ENCODE results near the gene H1-8. TPM values are rescaled to one million over a fixed set of nuclear protein-coding genes. Genes with fewer than 3 reads are reported as not detected.

The H1-8 gene

DNA sequence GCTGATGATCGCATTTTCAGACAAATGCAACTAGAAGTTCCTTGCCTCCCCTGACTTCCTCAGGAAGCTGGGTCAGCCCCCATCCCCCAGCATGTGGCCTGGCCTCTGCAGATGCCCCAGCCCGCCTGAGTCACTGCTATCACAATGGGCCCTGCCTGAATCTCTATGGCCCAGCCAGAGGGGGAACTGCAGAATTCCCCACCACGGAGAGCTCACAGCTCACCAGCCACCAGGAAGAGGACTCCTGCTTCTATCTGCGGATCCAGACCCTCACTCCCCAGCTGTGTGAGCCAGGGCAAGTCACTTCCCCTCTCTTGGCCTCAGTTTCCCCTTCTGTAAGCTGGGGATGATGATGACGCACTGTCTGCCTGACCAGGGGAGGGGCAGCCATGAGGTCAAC, 56.6 kb downstream of the H1-8 start:
- Histone ChIP-seq H3K4me1 (ENCODE audit: control insufficient read depth, insufficient read depth, low read length) (peaks cover 91% of the 10 kb centered on the region), H3K36me3 (ENCODE audit: insufficient read depth, low read length) (peaks cover 3% of the 10 kb centered on the region), H3K9ac (ENCODE audit: low read depth, low read length) (peak overlapping the region; percentile 51), H3K4me2 (ENCODE audit: low read length) (peak overlapping the region; percentile 71), H3K4me3 (ENCODE audit: low read length) (peak overlapping the region; percentile 21), H3K9me3 (replicated peaks; ENCODE audit: low read length) (no peaks in the 10 kb centered on the region), H3K27me3 (ENCODE audit: control insufficient read depth, insufficient read depth, low read length) (no peaks in the 10 kb centered on the region)

DNA sequence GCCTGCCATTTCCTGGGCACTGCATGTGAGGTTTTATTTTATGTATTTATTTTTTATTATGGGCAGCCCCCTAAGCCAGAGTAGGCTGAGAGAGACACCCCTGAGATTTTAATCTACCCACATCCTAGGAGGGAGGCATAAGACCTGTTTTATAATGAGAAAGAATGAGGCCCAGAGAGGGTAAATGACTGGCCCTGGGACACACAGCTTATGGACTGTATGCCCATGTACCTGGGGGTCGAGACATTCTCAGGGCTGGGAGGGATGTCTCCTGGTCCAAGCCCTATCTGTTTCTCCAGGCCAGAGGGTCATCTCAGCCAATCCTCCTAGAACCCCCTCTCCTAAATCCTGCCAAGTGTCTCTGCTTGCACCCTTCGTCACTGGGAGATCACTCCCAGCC, 57.4 kb downstream of the H1-8 start:
- Histone ChIP-seq H3K9me3 (replicated peaks; ENCODE audit: low read length) (no peaks in the 10 kb centered on the region), H3K27me3 (ENCODE audit: control insufficient read depth, insufficient read depth, low read length) (no peaks in the 10 kb centered on the region), H3K36me3 (ENCODE audit: insufficient read depth, low read length) (peaks cover 3% of the 10 kb centered on the region), H3K4me2 (ENCODE audit: low read length) (no peak overlapping the region), H3K9ac (ENCODE audit: low read depth, low read length) (no peak overlapping the region), H3K4me3 (ENCODE audit: low read length) (no peak overlapping the region), H3K4me1 (ENCODE audit: control insufficient read depth, insufficient read depth, low read length) (peaks cover 87% of the 10 kb centered on the region)

Small RNA genes lying within 50 kb of the gene (small RNA-seq; reads per million reads assigned to genes)
- not detected for gene RN7SL752P

Data from skeletal muscle satellite cell (primary cell).